Esophagus mucosa (tissue), 1 donor: ENCODE measurements around the gene OLFML1. TPM values are rescaled to one million over a fixed set of nuclear protein-coding genes. Genes with fewer than 3 reads are reported as not detected.

Source experiments
- ATAC-seq: fragments of 200-7000 bp; cut with Tn5 transposase; one replicate; pipeline ENCODE4 v1.9.1; 2020
- total RNA-seq: library from RNA; stranded (reverse); gene quantifications from one replicate; pipeline ENCODE4 v1.2.4, GENCODE V29; 2023
- donor health status: DM: yes; HTN: yes; CAD: no.

The OLFML1 gene
- total RNA-seq, 1 donor from 2014 or later = 0.92 TPM

GRCh38 chr11:7484131-7484530 is 1.2 kb upstream of the OLFML1 start:
- no peak for ATAC-seq

- no peak for ATAC-seq
Observed at GRCh38 chr11:7484645-7485044, 661 bp upstream of the OLFML1 start.

GRCh38 chr11:7486098-7486780 is 933 bp downstream of the OLFML1 start:
- no peak for ATAC-seq

GRCh38 chr11:7486781-7487140 is 1.5 kb downstream of the OLFML1 start:
- ATAC-seq = no peak

- no peak for ATAC-seq
Observed at GRCh38 chr11:7487360-7487759, 2.1 kb downstream of the OLFML1 start.

- no peak for ATAC-seq
Observed at GRCh38 chr11:7488681-7489080, 3.4 kb downstream of the OLFML1 start.

- no peak for ATAC-seq
Observed at GRCh38 chr11:7489376-7489775, 4.1 kb downstream of the OLFML1 start.

- no peak for ATAC-seq
Observed at GRCh38 chr11:7490054-7490453, 4.7 kb downstream of the OLFML1 start.

- no peak for ATAC-seq
Observed at GRCh38 chr11:7490535-7490934, 5.2 kb downstream of the OLFML1 start.

- no peak for ATAC-seq
Observed at GRCh38 chr11:7492253-7492652, 6.9 kb downstream of the OLFML1 start.

- ATAC-seq = no peak
Observed at GRCh38 chr11:7493670-7494069, 8.4 kb downstream of the OLFML1 start.

- peak; percentile 94 for ATAC-seq
Observed at GRCh38 chr11:7494086-7494745, 8.9 kb downstream of the OLFML1 start.

- ATAC-seq = peak; percentile 53
Observed at GRCh38 chr11:7495882-7496551, 10.7 kb downstream of the OLFML1 start.

GRCh38 chr11:7498193-7498592 is 12.9 kb downstream of the OLFML1 start:
- no peak for ATAC-seq

GRCh38 chr11:7499081-7499480 is 13.8 kb downstream of the OLFML1 start:
- no peak for ATAC-seq

- ATAC-seq = no peak
Observed at GRCh38 chr11:7500251-7500650, 14.9 kb downstream of the OLFML1 start.

GRCh38 chr11:7501251-7501650 is 15.9 kb downstream of the OLFML1 start:
- ATAC-seq = no peak

GRCh38 chr11:7501894-7502293 is 16.6 kb downstream of the OLFML1 start:
- ATAC-seq = no peak

- ATAC-seq = no peak
Observed at GRCh38 chr11:7506243-7506642, 20.9 kb downstream of the OLFML1 start.

GRCh38 chr11:7508087-7508486 is 22.8 kb downstream of the OLFML1 start:
- ATAC-seq = no peak

- no peak for ATAC-seq
Observed at GRCh38 chr11:7509966-7510365, 24.7 kb downstream of the OLFML1 start.

- no peak for ATAC-seq
Observed at GRCh38 chr11:7511401-7511800, 26.1 kb downstream of the OLFML1 start.

- ATAC-seq = peak; percentile 46
Observed at GRCh38 chr11:7512525-7513233, 27.4 kb downstream of the OLFML1 start.
